Measurements from ENCODE around the gene KCNN3.

KCNN3 gene

DNA sequence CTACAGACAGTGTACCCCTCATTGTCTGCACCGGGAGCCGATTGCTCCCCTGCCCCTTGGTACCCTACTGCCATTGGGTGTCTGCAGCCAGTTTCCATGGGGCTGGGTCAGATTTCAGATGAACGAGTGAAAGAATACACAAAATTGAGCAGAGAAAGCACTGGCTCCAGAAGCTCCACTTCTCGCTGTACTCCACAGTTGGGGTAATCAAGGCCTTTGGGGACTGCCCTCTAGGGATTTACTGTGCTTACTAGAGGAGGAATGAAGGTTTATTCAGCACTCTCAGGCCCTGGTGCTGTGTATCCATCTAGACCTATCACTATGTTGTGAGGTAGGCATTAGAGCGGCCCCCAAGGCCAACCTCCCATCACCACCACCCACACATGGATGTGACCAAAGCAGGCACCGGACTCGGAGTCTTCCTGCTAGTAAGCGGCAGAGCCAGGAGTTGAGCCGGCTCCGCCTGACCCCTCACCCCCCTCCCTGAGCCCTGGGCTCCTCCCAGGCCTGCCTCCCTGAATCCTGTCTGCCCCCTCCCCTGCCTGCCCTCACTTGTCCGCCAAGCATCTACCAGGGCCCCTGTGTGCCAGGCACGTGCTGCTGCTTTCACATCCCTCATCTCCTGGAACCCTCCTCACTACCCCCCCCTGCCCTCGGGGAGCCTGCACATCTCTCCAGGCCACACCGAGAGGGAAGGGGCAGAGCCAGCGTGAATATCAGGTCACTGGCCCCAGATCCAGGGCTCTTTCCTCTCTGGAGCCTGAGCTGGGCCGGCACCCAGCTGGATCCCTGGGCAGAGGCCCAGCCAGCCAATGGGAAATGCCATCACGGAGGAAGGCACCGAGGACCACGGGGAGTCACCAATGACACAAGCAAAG lies 23.3 kb downstream of the KCNN3 start:
- Histone ChIP-seq H3K4me1 (ENCODE audit: insufficient read depth, low read length) (peaks cover 20% of the 10 kb centered on the region), H3K9ac (ENCODE audit: low read depth, low read length) (no peak overlapping the region), H3K36me3 (ENCODE audit: insufficient read depth, low read length) (no peaks in the 10 kb centered on the region), H3K9me3 (ENCODE audit: control insufficient read depth, insufficient read depth, low read length) (no peaks in the 10 kb centered on the region)

DNA sequence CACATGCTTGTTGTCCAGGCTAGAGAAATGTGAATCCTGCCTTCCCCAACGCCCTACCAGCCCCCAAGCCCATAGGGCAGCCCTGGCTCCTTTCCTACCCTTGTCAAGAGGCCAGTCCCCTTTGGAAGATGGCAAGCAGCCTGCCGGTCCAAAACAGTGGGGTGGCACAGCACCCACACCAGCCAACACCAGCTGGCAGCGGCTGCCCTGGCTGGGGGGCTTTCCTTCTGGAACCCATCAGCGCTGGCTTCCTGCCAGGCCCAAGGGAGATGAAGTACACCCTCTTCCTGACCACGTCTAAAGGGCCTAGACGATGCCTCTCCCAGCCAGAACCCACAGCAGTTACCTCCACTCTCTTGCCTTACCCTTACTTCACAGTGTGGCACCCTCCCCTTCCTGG lies 24.2 kb downstream of the KCNN3 start:
- H3K9me3 ChIP-seq (ENCODE audit: control insufficient read depth, insufficient read depth, low read length), result no peaks in the 10 kb centered on the region
- no peaks in the 10 kb centered on the region for H3K36me3 ChIP-seq (ENCODE audit: insufficient read depth, low read length)
- peaks cover 20% of the 10 kb centered on the region for H3K4me1 ChIP-seq (ENCODE audit: insufficient read depth, low read length)
- no peak overlapping the region for H3K9ac ChIP-seq (ENCODE audit: low read depth, low read length)

DNA sequence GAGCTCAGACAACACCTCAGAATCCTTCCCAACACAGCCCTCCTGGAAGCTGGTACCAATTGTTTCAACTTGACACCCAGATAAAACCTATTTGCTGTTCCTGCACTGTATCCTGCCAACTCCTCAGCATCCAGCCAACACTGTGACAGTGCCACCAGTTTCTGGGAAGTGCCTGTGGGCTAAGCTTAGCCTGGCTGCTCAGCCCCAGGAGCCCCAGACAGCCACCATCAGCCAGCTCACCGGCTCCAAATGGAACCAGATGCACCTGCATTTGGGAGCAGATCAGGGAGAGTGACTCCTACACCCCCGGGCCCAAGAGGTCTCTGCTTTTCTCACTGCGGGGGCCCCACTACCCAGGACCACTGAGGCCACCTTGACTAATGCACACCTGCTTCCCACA lies 24.9 kb downstream of the KCNN3 start:
- Histone ChIP-seq H3K9ac (ENCODE audit: low read depth, low read length) (no peak overlapping the region), H3K9me3 (ENCODE audit: control insufficient read depth, insufficient read depth, low read length) (no peaks in the 10 kb centered on the region), H3K36me3 (ENCODE audit: insufficient read depth, low read length) (no peaks in the 10 kb centered on the region), H3K4me1 (ENCODE audit: insufficient read depth, low read length) (peaks cover 24% of the 10 kb centered on the region)

DNA sequence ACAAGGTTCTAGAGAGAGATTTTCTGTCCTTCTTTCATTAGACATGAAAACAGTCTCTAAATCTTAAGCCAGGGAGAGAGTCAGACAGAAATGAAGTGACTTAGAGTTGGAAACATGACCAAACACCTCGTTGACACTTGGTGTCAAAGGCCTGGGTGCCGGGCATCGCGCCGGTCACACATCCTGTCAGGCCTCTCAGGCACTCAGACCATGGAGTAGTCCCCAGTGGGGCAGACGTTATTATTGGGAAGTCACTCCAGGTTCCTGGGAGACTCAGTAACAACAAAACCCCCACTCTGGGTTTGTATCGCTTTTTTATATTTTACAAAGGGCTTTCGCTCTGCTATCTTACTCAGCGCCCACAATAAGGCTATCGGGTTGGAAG lies 25.8 kb downstream of the KCNN3 start:
- no peak overlapping the region for H3K9ac ChIP-seq (ENCODE audit: low read depth, low read length)
- H3K4me1 ChIP-seq (ENCODE audit: insufficient read depth, low read length), result peaks cover 24% of the 10 kb centered on the region
- H3K36me3 ChIP-seq (ENCODE audit: insufficient read depth, low read length), result no peaks in the 10 kb centered on the region
- H3K9me3 ChIP-seq (ENCODE audit: control insufficient read depth, insufficient read depth, low read length), result no peaks in the 10 kb centered on the region

DNA sequence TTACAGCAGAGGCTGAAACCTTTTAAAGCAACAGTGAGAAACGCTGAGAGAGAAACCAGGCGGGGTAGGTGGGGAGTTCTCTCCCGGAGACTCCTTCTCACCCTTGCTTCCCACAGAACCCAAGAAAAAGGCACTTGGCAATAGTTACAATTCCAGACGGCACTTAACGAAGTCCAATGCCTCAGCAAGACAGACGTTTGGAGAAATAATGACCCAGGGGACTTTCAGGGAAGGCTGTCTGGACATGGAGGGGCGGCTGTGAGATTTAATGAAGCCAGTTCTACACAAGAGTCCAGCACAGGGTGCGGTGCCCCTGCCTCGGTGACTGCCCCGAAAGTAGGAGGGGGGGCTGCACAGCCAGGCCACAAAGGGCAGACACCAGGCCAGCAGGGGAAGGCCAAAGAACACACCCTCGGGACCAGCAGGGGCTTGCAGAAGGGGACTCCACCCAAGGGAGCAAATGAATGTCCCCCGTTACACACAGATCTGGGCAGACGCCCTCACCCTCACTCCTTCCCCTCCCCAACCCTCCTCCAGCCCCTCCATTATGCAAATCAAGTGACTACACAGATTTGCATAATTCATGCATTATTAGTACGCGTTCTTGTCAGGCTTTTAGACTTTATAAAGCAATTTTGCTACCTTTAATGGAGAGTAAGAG lies 26.3 kb downstream of the KCNN3 start:
- Histone ChIP-seq H3K9ac (ENCODE audit: low read depth, low read length) (no peak overlapping the region), H3K4me1 (ENCODE audit: insufficient read depth, low read length) (peaks cover 23% of the 10 kb centered on the region), H3K9me3 (ENCODE audit: control insufficient read depth, insufficient read depth, low read length) (no peaks in the 10 kb centered on the region), H3K36me3 (ENCODE audit: insufficient read depth, low read length) (no peaks in the 10 kb centered on the region)

DNA sequence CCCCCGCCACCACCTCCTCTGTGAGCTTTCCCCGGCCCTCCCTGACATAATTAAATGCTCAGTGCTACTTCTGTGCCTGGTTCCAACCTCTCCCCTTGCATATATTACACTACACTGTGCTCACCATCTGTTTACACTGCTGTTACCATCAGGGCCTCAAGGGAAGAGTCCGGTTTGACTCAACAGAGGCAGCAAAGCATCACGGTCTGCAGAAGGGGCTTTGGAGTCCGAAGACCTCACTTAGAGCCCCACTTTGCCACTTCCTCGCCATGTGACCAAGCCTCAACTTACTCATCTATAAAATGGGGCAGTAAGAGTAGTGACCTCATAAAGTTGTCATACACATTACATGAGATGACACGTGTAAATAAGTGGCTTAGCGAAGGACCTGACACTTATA lies 27.4 kb downstream of the KCNN3 start:
- H3K36me3 ChIP-seq (ENCODE audit: insufficient read depth, low read length), result no peaks in the 10 kb centered on the region
- no peak overlapping the region for H3K9ac ChIP-seq (ENCODE audit: low read depth, low read length)
- H3K4me1 ChIP-seq (ENCODE audit: insufficient read depth, low read length), result peaks cover 23% of the 10 kb centered on the region
- H3K9me3 ChIP-seq (ENCODE audit: control insufficient read depth, insufficient read depth, low read length), result no peaks in the 10 kb centered on the region

DNA sequence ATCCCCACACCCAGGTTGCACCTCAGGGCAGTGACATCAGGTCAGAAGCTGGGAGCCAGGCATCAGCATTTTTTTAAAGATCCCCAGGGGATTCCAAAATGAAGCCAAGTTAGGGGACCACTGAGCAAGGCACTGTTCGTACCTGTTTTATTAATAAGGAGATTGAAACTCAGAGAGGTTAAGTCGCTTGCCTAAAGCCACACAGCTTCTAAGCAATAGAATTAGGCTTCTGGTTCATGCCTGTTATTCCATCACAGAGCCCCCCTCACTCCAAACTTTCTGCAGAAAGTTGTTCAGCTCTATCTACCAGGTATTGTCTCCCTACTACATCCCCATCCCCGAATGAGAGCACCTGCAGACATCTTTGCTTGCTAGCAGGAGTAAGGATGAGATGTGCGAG lies 28.7 kb downstream of the KCNN3 start:
- Histone ChIP-seq H3K36me3 (ENCODE audit: insufficient read depth, low read length) (no peaks in the 10 kb centered on the region), H3K4me1 (ENCODE audit: insufficient read depth, low read length) (peaks cover 23% of the 10 kb centered on the region), H3K9me3 (ENCODE audit: control insufficient read depth, insufficient read depth, low read length) (no peaks in the 10 kb centered on the region), H3K9ac (ENCODE audit: low read depth, low read length) (no peak overlapping the region)

DNA sequence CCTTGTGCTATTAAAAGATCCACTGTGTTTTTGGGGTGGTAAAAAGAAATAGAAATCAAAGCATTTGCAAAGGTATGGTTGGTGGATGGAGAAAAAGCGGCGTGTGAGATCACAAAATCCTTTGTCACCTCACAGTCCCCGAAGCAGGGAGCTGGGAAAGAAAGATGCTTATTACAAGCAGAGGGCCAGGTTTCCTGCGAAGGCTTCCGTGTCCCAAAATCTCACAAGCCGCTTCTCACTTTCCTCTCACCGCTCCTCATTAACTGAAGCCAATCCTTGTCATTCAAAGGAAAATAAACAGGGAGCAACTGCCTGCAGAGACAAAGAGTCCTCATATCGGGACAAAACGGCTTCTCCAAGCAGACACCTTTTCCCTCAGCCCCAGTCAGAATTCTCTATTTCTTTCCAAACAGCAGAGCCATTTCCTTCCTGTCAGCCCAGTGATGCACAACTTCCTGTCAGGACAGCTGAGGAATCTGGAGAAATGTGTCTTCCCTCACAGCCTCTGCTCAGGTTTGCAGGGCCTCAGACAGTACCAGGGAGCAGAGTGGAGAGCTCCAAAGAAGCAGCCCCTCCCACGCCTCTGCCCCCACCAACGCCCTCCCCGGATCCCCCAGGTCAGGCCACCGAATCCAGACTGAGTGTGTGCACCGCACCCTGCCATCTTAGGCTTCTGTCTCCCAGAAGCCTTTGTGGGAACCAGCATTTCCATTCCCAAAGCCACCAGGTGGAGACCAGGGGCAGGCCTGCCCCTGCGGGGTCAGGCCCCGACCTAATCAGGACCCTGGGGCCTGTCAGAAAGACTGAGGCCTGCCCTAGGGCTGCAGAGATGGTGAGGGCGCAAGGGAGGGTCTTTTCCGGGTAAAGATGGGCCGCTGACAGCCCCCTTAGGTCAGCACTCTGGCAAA lies 29.6 kb downstream of the KCNN3 start:
- H3K9ac ChIP-seq (ENCODE audit: low read depth, low read length), result no peak overlapping the region
- H3K4me1 ChIP-seq (ENCODE audit: insufficient read depth, low read length), result peaks cover 23% of the 10 kb centered on the region
- no peaks in the 10 kb centered on the region for H3K36me3 ChIP-seq (ENCODE audit: insufficient read depth, low read length)

DNA sequence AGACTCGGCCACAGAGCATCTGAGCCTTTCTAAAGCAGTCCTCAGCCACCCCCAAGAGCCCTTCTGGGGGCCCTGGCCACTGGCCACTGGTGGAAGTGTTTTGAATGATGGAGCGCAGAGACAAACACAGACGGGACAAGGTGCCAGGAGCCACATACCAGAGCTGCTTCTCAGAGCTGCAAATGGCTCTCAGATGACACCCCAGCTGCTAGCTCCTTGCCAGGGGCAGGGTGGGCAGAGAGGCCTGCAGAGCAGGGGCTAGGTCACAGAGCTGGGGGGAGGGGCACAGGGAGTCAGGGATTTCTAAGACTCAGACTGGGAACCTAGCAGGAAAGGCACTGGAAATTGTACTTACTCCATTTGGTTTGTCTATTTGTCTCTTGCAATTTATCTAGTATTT lies 30.4 kb downstream of the KCNN3 start:
- Histone ChIP-seq H3K36me3 (ENCODE audit: insufficient read depth, low read length) (no peaks in the 10 kb centered on the region), H3K9ac (ENCODE audit: low read depth, low read length) (no peak overlapping the region), H3K4me1 (ENCODE audit: insufficient read depth, low read length) (peaks cover 23% of the 10 kb centered on the region), H3K9me3 (ENCODE audit: control insufficient read depth, insufficient read depth, low read length) (no peaks in the 10 kb centered on the region)

More for the DNA sequence above, 29.6 kb downstream of the KCNN3 start:
- H3K9me3 ChIP-seq (ENCODE audit: control insufficient read depth, insufficient read depth, low read length), result no peaks in the 10 kb centered on the region

DNA sequence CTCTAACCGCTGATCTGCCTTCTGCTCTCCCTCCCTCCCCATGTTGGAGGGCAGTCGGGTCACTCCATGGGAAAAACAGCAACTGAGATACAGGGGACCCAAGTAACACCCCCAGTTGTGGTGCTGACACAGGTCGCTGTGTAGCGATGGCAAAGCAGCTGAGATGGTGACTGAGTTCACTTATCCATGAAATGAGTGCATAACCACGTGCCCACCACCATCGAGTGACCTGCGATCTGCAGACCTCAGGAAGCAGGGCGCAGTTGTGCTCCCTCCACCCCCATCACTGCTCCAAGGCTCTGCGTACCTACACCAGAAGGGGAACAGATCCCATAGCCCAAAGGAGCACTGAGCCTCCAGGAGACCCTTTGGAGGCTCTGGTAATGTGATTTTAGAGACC lies 31.1 kb downstream of the KCNN3 start:
- peaks cover 19% of the 10 kb centered on the region for H3K4me1 ChIP-seq (ENCODE audit: insufficient read depth, low read length)

DNA sequence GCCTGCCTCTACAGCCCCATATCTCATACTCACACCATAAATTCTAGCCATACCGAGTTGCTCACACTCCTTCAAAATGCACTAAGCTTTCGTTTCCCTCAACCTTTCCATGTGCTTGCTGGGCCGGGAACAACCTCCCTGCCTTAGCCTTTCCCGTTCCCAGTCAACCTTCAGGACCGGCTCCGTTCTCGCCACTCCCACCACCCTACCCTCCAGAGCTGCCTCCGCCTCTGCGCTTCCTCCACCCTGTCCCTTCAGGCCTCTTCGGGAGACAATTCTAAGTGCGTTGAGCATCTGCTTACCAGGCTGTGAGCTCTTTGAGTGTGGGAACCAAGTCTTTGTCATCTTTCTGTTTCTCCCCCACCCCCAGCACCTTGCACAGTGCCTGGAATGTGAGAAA lies 31.6 kb downstream of the KCNN3 start:
- H3K36me3 ChIP-seq (ENCODE audit: insufficient read depth, low read length), result no peaks in the 10 kb centered on the region
- peaks cover 14% of the 10 kb centered on the region for H3K4me1 ChIP-seq (ENCODE audit: insufficient read depth, low read length)
- H3K9me3 ChIP-seq (ENCODE audit: control insufficient read depth, insufficient read depth, low read length), result no peaks in the 10 kb centered on the region
- no peak overlapping the region; the same call in 1 of the 2 replicates for H3K9ac ChIP-seq (ENCODE audit: low read depth, low read length)

More for the DNA sequence above, 31.1 kb downstream of the KCNN3 start:
- Histone ChIP-seq H3K9ac (ENCODE audit: low read depth, low read length) (no peak overlapping the region; the same call in 1 of the 2 replicates), H3K9me3 (ENCODE audit: control insufficient read depth, insufficient read depth, low read length) (no peaks in the 10 kb centered on the region), H3K36me3 (ENCODE audit: insufficient read depth, low read length) (no peaks in the 10 kb centered on the region)

DNA sequence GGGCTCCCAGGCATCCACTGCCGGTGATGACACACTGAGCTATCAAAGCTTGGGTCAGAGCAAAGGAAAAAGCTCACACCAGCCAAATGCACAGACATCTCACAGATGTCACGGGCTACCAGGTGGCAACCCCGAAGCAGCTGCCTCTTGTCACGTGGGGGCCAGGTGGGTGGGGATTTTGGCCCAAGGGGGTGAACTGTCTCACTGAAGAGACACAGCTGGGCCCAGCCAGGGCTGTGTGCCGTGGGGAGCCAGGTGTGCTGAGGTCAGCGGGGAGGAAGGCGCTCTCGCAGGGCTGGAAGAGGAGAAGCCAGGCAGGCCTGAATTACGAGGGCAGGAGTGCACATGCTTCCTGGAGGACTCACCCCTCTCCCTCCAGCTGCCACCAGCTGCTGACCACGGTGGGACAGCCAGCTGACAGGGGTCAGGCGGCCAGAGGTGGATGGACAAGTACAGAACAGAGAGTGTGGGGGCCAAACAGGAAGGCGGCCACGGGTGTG lies 32.4 kb downstream of the KCNN3 start:
- no peaks in the 10 kb centered on the region for H3K36me3 ChIP-seq (ENCODE audit: insufficient read depth, low read length)

DNA sequence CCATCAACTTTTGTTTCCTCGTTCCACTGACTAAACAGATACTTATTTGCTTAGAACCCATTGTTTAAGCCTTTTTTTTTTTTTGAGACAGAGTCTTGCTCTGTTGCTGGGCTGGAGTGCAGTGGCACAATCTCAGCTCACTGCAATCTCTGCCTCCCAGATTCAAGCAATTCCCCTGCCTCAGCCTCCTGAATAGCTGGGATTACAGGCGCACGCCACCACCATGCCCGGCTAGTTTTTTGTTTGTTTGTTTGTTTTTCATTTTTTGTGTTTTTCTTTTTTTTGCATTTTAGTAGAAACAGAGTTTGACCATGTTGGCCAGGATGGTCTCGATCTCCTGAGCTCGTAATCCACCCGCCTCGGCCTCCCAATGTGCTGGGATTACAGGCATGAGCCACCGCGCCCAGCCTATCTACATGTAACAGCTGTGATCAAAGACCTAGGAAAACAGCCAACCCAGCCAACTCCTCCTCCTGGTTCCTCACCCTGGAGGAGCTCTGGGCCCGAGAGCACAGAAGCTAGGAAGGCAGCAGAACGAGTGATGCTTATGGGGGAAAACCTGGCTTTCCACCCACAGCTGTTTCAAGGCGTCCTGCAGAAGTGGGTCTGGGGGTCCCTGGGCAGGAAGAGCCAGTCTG lies 32.9 kb downstream of the KCNN3 start:
- Histone ChIP-seq H3K9me3 (ENCODE audit: control insufficient read depth, insufficient read depth, low read length) (no peaks in the 10 kb centered on the region), H3K9ac (ENCODE audit: low read depth, low read length) (no peak overlapping the region), H3K36me3 (ENCODE audit: insufficient read depth, low read length) (no peaks in the 10 kb centered on the region), H3K4me1 (ENCODE audit: insufficient read depth, low read length) (peaks cover 14% of the 10 kb centered on the region)

More for the DNA sequence above, 32.4 kb downstream of the KCNN3 start:
- no peak overlapping the region for H3K9ac ChIP-seq (ENCODE audit: low read depth, low read length)
- no peaks in the 10 kb centered on the region for H3K9me3 ChIP-seq (ENCODE audit: control insufficient read depth, insufficient read depth, low read length)
- peaks cover 14% of the 10 kb centered on the region for H3K4me1 ChIP-seq (ENCODE audit: insufficient read depth, low read length)

Measured in ES-I3 (cell line).